Brain microvascular endothelial cell (primary cell): Measurements from ENCODE around the gene PRX.
"Not testable (repeated sequence)": the region's sequence is repeated elsewhere in the genome, so short reads cannot be mapped to it uniquely, and the experiment has no call there.

Experiments used
- DNase-seq: peaks from one replicate; pipeline ENCODE4 v3.0.0-alpha.2; 2020
- H3K27ac ChIP-seq: fragments of 250-450 bp; sonication (Bioruptor Pico); 2 replicates; pipeline ENCODE4 v1.5.1; 2020; ENCODE audit warnings: mild to moderate bottlenecking, moderate library complexity
- H3K27me3 ChIP-seq: fragments of 250-450 bp; sonication (Bioruptor Pico); replicated peaks from 2 replicates; pipeline ENCODE4 v1.5.1; 2020; ENCODE audit warnings: mild to moderate bottlenecking
- H3K36me3 ChIP-seq: fragments of 250-450 bp; sonication (Bioruptor Pico); replicated peaks from 2 replicates; pipeline ENCODE4 v1.5.1; 2020; ENCODE audit warnings: mild to moderate bottlenecking
- H3K4me3 ChIP-seq: 2 replicates; pipeline ENCODE4 v1.5.1; 2011; ENCODE audit warnings: low read depth, mild to moderate bottlenecking, control low read depth, low read length, moderate library complexity
- in situ Hi-C: cut with HindIII; loops from 2 replicates; pipeline ENCODE4 v1.10.0; 2017; ENCODE audit warnings: low sequenced_read_pairs, low pct_ligation_motif_present
- TF ChIP-seq, protein P1 (sequence below): IDR thresholded peaks from 2 replicates; pipeline ENCODE4 v1.5.1; 2011; ENCODE audit warnings: low read depth, mild to moderate bottlenecking, moderate library complexity, low read length, control low read depth, inconsistent platforms; ENCODE audit errors: missing control alignments

PRX gene

GRCh38 chr19:40411958-40412499 is 1.1 kb downstream of the PRX start:
- no peak for DNase-seq
- H3K4me3 ChIP-seq: no peak overlapping the region
- no peaks in the 10 kb centered on the region for H3K36me3 ChIP-seq
- in situ Hi-C loops: no loop called here
- no peak overlapping the region for H3K27ac ChIP-seq
- TF ChIP-seq, protein P1, sequence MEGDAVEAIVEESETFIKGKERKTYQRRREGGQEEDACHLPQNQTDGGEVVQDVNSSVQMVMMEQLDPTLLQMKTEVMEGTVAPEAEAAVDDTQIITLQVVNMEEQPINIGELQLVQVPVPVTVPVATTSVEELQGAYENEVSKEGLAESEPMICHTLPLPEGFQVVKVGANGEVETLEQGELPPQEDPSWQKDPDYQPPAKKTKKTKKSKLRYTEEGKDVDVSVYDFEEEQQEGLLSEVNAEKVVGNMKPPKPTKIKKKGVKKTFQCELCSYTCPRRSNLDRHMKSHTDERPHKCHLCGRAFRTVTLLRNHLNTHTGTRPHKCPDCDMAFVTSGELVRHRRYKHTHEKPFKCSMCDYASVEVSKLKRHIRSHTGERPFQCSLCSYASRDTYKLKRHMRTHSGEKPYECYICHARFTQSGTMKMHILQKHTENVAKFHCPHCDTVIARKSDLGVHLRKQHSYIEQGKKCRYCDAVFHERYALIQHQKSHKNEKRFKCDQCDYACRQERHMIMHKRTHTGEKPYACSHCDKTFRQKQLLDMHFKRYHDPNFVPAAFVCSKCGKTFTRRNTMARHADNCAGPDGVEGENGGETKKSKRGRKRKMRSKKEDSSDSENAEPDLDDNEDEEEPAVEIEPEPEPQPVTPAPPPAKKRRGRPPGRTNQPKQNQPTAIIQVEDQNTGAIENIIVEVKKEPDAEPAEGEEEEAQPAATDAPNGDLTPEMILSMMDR: no peak
- H3K27me3 ChIP-seq: no peaks in the 10 kb centered on the region

GRCh38 chr19:40411125-40411842 is 1.9 kb downstream of the PRX start:
- H3K4me3 ChIP-seq: no peak overlapping the region
- no peak overlapping the region for H3K27ac ChIP-seq
- no peaks in the 10 kb centered on the region for H3K36me3 ChIP-seq
- in situ Hi-C loops: no loop called here
- H3K27me3 ChIP-seq: no peaks in the 10 kb centered on the region
- no peak for DNase-seq
- TF ChIP-seq, protein P1: no peak

- no peak overlapping the region for H3K4me3 ChIP-seq
- no peak overlapping the region for H3K27ac ChIP-seq
- TF ChIP-seq, protein P1: no peak
- no peak for DNase-seq
- no peaks in the 10 kb centered on the region for H3K27me3 ChIP-seq
- no peaks in the 10 kb centered on the region for H3K36me3 ChIP-seq
- in situ Hi-C loops: no loop called here
Measured at GRCh38 chr19:40410030-40410389, 3.2 kb downstream of the PRX start.

DNA sequence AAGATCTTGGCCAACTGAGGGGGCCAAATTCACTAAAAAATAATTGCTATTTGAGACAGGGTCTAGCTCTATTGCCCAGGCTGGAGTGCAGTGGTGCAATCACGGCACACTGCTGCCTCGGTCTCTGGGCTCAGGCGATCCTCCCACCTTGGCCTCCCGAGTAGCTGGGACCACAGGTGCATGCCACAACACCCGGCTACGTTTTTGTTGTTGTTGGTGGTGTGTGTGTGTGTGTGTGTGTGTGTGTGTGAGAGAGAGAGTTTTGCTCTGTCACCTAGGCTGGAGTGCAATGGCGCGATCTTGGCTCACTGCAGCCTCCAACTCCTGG is 4.6 kb downstream of the PRX start:
- in situ Hi-C loops, DNase-seq, H3K4me3 ChIP-seq, H3K27me3 ChIP-seq, H3K36me3 ChIP-seq, H3K27ac ChIP-seq: not testable (repeated sequence)

GRCh38 chr19:40407714-40408597 is 5.2 kb downstream of the PRX start:
- Histone ChIP-seq H3K27me3 (no peaks in the 10 kb centered on the region), H3K27ac (no peak overlapping the region), H3K4me3 (no peak overlapping the region), H3K36me3 (no peaks in the 10 kb centered on the region)
- in situ Hi-C loops: no loop called here
- TF ChIP-seq, protein P1: no peak
- DNase-seq: no peak

- H3K27me3 ChIP-seq: no peaks in the 10 kb centered on the region
- peak; percentile 94 for DNase-seq
- no peaks in the 10 kb centered on the region for H3K36me3 ChIP-seq
- TF ChIP-seq, protein P1: no peak
- peak overlapping the region; percentile 6 for H3K27ac ChIP-seq
- H3K4me3 ChIP-seq: peak overlapping the region; percentile 59
- in situ Hi-C loops: no loop called here
Measured at GRCh38 chr19:40403262-40403984, 9.8 kb downstream of the PRX start.
